Prostate gland (tissue), 2 donors: ENCODE measurements around the gene PHLPP1.

Source experiments
- CTCF ChIP-seq, 4 experiments: fragments of 200-600 bp in 2 of 4; fragments of 450-650 bp in 2 of 4; sonication (generic) in 2 of 4; IDR thresholded peaks; 1 replicate in 3 of 4; 2 replicates in 1 of 4; pipeline ENCODE4 v1.5.1; 2016 to 2019; ENCODE audit warnings: antibody characterized with exemption in 4 of 4, mild to moderate bottlenecking in 2 of 4, moderate library complexity in 2 of 4
- POLR2A ChIP-seq: fragments of 450-650 bp; IDR thresholded peaks from one replicate; pipeline ENCODE4 v1.6.1; 2016; ENCODE audit warnings: antibody characterized with exemption, mild to moderate bottlenecking
- POLR2AphosphoS5 ChIP-seq: sonication (generic); formaldehyde crosslinking; IDR thresholded peaks from one replicate; pipeline ENCODE4 v1.6.1; 2017; ENCODE audit warnings: antibody characterized with exemption

GRCh38 chr18:62863579-62864001 lies 148.2 kb downstream of the PHLPP1 start:
- TF ChIP-seq POLR2A (no peak), CTCF (IDR thresholded peaks at IDR 0.05) (no peak), POLR2AphosphoS5 (no peak)
